ENCODE measurements around the gene SIRPB2. TPM values are rescaled to one million over a fixed set of nuclear protein-coding genes. Genes with fewer than 3 reads are reported as not detected.

Gene SIRPB2
- polyA plus RNA-seq, 1 donor from 2014 or later, result not detected

DNA sequence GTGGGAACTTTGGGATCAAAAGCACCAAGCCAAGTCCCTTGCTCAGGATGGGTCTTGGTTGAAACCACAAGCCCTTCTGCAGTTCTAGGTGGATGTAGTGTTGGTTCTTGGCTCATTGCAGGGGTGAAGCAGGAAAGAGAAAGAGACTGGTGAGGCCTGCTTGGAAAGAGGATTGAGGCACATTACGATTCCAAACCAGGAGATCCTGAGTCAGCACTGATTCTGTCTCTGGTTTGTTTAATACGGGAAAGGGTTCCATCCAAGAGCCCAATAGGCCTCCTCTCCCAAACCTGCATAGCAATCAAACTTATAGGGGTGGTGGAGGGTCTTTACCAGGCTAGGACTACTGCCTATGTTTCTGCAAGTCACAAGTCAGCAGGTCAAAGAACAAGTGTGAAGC lies 48.9 kb downstream of the SIRPB2 start:
- TF ChIP-seq, protein P1, sequence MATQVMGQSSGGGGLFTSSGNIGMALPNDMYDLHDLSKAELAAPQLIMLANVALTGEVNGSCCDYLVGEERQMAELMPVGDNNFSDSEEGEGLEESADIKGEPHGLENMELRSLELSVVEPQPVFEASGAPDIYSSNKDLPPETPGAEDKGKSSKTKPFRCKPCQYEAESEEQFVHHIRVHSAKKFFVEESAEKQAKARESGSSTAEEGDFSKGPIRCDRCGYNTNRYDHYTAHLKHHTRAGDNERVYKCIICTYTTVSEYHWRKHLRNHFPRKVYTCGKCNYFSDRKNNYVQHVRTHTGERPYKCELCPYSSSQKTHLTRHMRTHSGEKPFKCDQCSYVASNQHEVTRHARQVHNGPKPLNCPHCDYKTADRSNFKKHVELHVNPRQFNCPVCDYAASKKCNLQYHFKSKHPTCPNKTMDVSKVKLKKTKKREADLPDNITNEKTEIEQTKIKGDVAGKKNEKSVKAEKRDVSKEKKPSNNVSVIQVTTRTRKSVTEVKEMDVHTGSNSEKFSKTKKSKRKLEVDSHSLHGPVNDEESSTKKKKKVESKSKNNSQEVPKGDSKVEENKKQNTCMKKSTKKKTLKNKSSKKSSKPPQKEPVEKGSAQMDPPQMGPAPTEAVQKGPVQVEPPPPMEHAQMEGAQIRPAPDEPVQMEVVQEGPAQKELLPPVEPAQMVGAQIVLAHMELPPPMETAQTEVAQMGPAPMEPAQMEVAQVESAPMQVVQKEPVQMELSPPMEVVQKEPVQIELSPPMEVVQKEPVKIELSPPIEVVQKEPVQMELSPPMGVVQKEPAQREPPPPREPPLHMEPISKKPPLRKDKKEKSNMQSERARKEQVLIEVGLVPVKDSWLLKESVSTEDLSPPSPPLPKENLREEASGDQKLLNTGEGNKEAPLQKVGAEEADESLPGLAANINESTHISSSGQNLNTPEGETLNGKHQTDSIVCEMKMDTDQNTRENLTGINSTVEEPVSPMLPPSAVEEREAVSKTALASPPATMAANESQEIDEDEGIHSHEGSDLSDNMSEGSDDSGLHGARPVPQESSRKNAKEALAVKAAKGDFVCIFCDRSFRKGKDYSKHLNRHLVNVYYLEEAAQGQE (IDR thresholded peaks at IDR 0.05; ENCODE audit: borderline replicate concordance), result no peak
- no peak for TF ChIP-seq RAD21 (conservative IDR thresholded peaks at IDR 0.05)
- no peak for TF ChIP-seq EZH2 (IDR thresholded peaks at IDR 0.05; ENCODE audit: borderline replicate concordance, insufficient read depth, low read length, poor library complexity, severe bottlenecking)
- no peak for TF ChIP-seq TAF1 (IDR thresholded peaks at IDR 0.05; ENCODE audit: low read depth)
- TF ChIP-seq SMC3 (conservative IDR thresholded peaks at IDR 0.05; ENCODE audit: poor library complexity), result no peak
- no peak for TF ChIP-seq MXI1 (conservative IDR thresholded peaks at IDR 0.05; ENCODE audit: poor library complexity, severe bottlenecking)
- TF ChIP-seq, protein P2, sequence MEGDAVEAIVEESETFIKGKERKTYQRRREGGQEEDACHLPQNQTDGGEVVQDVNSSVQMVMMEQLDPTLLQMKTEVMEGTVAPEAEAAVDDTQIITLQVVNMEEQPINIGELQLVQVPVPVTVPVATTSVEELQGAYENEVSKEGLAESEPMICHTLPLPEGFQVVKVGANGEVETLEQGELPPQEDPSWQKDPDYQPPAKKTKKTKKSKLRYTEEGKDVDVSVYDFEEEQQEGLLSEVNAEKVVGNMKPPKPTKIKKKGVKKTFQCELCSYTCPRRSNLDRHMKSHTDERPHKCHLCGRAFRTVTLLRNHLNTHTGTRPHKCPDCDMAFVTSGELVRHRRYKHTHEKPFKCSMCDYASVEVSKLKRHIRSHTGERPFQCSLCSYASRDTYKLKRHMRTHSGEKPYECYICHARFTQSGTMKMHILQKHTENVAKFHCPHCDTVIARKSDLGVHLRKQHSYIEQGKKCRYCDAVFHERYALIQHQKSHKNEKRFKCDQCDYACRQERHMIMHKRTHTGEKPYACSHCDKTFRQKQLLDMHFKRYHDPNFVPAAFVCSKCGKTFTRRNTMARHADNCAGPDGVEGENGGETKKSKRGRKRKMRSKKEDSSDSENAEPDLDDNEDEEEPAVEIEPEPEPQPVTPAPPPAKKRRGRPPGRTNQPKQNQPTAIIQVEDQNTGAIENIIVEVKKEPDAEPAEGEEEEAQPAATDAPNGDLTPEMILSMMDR (IDR thresholded peaks at IDR 0.05; ENCODE audit: poor library complexity, severe bottlenecking), result no peak
- TF ChIP-seq EP300 (conservative IDR thresholded peaks at IDR 0.05; ENCODE audit: poor library complexity, severe bottlenecking), result no peak
- no peak for TF ChIP-seq POLR2AphosphoS5 (IDR thresholded peaks at IDR 0.05)
- Histone ChIP-seq H3K79me2 (replicated peaks; ENCODE audit: insufficient read depth, low read length) (no peaks in the 10 kb centered on the region), H3K27ac (ENCODE audit: low read length) (no peak overlapping the region), H3K9me3 (ENCODE audit: low read length) (no peaks in the 10 kb centered on the region), H3K9me2 (ENCODE audit: insufficient read depth, low read length) (no peaks in the 10 kb centered on the region), H3K9ac (ENCODE audit: low read length) (no peak overlapping the region), H3K36me3 (ENCODE audit: insufficient read depth, low read length) (no peaks in the 10 kb centered on the region), H3F3A (ENCODE audit: insufficient read depth, low read length, poor library complexity, severe bottlenecking) (no peaks in the 10 kb centered on the region), H3K27me3 (ENCODE audit: insufficient read depth, low read depth, low read length) (no peaks in the 10 kb centered on the region), H2AFZ (ENCODE audit: low read depth, low read length) (no peak overlapping the region), H3K4me2 (ENCODE audit: low read length) (no peak overlapping the region), H4K20me1 (ENCODE audit: insufficient read depth) (no peaks in the 10 kb centered on the region), H3K4me3 (ENCODE audit: low read length) (no peak overlapping the region)

DNA sequence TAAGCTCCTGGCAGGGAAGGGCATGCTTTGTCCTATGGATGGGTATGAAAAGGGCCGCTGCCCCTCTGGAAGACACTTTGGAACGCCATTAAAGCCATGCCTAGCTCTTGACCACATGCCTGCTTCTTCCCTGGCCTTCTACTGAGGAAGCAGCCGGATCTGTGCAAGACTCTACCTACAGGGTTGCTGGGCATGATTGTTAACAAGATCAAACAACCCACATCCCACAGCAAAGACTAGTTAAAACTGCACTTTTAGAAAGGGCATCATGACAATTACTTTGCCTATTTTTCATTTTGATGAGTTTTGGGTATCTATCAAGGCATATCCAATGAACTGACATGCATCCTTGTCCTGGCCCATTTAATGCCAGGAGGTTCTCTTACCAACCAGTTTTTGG lies 50.1 kb downstream of the SIRPB2 start:
- H3K9me2 ChIP-seq (ENCODE audit: insufficient read depth, low read length), result no peaks in the 10 kb centered on the region
- no peak overlapping the region for H3K4me3 ChIP-seq (ENCODE audit: low read length)
- no peaks in the 10 kb centered on the region for H3K36me3 ChIP-seq (ENCODE audit: insufficient read depth, low read length)
- H3K4me2 ChIP-seq (ENCODE audit: low read length), result no peak overlapping the region
- no peak overlapping the region for H3K27ac ChIP-seq (ENCODE audit: low read length)
- H4K20me1 ChIP-seq (ENCODE audit: insufficient read depth), result no peaks in the 10 kb centered on the region
- H3F3A ChIP-seq (ENCODE audit: insufficient read depth, low read length, poor library complexity, severe bottlenecking), result no peaks in the 10 kb centered on the region
- TF ChIP-seq POLR2AphosphoS5 (IDR thresholded peaks at IDR 0.05) (no peak), RAD21 (conservative IDR thresholded peaks at IDR 0.05) (no peak), EZH2 (IDR thresholded peaks at IDR 0.05; ENCODE audit: borderline replicate concordance, insufficient read depth, low read length, poor library complexity, severe bottlenecking) (no peak), SMC3 (conservative IDR thresholded peaks at IDR 0.05; ENCODE audit: poor library complexity) (no peak), MXI1 (conservative IDR thresholded peaks at IDR 0.05; ENCODE audit: poor library complexity, severe bottlenecking) (no peak), TAF1 (IDR thresholded peaks at IDR 0.05; ENCODE audit: low read depth) (no peak), EP300 (conservative IDR thresholded peaks at IDR 0.05; ENCODE audit: poor library complexity, severe bottlenecking) (no peak)
- TF ChIP-seq, protein P1 (IDR thresholded peaks at IDR 0.05; ENCODE audit: borderline replicate concordance), result no peak
- TF ChIP-seq, protein P2 (IDR thresholded peaks at IDR 0.05; ENCODE audit: poor library complexity, severe bottlenecking), result no peak
- no peaks in the 10 kb centered on the region for H3K27me3 ChIP-seq (ENCODE audit: insufficient read depth, low read depth, low read length)
- no peak overlapping the region for H3K9ac ChIP-seq (ENCODE audit: low read length)
- H3K79me2 ChIP-seq (replicated peaks; ENCODE audit: insufficient read depth, low read length), result no peaks in the 10 kb centered on the region
- H2AFZ ChIP-seq (ENCODE audit: low read depth, low read length), result no peak overlapping the region
- no peaks in the 10 kb centered on the region for H3K9me3 ChIP-seq (ENCODE audit: low read length)
